Left kidney (tissue), 2 donors: Measurements from ENCODE around the gene OR6N1. TPM values are rescaled to one million over a fixed set of nuclear protein-coding genes. Genes with fewer than 3 reads are reported as not detected.

Experiments
- DNase-seq: peaks from one replicate; pipeline ENCODE4 v3.0.0-alpha.2; 2013
- polyA plus RNA-seq: library from polyadenylated mRNA; unstranded; fragments of 120-200 nt; gene quantifications from one replicate; pipeline ENCODE4 v1.2.1, GENCODE V29; 2013; ENCODE audit not compliant: insufficient read length

The OR6N1 gene
- polyA plus RNA-seq, 1 donor: not detected

DNA sequence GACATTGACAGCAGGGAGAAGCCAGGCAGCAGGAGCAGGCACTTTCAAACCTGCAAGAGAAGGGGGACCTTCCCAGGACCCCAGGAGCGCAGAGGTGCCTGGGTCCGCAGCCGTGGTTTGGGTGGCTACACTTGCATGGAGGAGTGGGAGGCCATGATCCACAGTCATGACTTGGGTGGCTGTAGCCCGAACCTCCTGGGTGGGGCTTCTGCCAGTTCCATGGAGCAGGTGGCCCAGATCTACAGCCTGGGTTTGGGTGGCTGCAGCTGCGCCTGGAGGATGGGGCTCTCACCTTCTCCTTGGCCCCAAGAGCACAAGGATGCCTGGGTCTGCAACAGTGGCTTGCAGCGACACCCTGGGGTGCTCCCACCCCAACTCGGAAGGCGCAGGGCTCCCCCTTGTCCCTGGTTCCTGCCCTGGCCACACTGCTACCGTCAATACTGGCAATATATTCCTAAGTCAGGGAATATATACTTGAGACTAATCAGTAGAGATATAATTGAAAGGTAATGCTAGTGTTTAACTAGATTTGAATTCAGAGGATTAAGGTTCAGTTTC lies 19.8 kb downstream of the OR6N1 start:
- DNase-seq: no peak

DNA sequence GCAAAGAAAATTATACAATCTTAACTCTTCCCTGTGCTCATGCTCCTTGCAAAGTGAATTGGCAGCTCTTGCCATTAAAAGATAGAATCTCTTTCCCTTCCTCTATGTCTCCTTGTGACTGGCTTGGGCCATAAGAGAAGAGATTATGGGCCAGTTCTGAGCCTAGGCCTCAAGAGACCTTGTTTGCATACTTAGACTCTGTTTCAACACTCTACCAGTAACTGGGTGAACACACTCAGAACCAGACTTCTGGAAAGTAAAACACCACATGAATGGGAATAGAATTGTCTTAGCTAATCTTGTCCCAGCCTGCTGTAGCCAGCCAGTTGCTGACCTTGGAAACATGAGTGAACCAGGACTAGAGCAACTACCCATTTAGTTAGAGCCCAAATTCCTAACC lies 36.1 kb downstream of the OR6N1 start:
- DNase-seq: no peak

DNA sequence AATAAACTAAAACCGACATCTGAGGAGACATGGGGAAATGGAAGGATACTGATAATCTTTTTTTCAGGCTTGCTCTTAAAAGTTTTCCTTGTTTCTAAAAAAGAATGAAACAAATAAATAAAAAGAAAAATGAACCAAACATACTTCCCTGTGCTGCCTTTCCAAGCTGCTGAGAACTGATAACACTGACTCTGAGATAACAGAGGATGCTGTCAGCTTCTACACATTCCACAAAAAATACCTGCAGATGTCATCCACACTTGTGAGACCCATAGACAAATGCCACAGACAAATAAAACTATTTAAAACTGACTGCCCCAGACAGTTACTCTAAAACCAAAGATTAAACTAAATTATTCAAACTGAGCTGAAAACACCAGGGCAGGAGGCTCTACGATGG lies 39.5 kb downstream of the OR6N1 start:
- DNase-seq: no peak

DNA sequence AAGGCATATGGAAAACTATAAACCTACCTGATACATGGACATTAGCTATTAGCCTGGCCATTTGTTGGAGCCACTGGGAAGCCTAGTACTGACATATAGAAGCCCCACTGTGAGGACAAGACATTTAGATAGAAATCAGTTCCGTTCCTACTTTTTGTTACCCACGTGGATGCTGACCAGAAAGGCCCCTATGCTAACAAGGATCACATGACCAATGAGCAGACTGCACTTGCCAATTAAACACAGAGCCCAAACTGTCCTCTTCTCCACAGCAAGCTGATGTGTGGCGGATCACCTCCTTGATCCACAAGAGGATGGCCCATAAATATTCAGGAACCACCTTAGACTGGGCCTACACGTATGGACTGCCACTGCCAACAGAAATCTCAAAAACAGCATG lies 40.3 kb downstream of the OR6N1 start:
- no peak for DNase-seq

DNA sequence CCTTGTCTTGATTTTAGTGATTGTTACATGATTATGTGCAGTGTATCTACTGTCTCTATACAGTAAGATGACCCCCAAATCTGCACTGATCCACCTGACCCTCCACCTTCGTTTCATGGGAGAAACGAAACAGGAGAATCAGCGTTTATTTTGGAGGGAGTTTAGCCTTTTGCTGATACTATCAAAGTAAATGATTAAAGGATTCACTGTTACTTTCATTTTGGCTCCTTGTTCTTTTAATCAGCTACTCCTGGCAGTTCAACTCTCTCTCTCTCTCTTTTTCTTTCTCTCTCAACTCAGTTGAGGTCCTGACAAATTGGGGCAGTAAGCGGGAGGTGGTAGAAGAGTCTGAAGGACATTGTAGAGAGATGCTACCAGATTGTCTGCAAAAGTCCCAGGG lies 41.5 kb downstream of the OR6N1 start:
- no peak for DNase-seq

DNA sequence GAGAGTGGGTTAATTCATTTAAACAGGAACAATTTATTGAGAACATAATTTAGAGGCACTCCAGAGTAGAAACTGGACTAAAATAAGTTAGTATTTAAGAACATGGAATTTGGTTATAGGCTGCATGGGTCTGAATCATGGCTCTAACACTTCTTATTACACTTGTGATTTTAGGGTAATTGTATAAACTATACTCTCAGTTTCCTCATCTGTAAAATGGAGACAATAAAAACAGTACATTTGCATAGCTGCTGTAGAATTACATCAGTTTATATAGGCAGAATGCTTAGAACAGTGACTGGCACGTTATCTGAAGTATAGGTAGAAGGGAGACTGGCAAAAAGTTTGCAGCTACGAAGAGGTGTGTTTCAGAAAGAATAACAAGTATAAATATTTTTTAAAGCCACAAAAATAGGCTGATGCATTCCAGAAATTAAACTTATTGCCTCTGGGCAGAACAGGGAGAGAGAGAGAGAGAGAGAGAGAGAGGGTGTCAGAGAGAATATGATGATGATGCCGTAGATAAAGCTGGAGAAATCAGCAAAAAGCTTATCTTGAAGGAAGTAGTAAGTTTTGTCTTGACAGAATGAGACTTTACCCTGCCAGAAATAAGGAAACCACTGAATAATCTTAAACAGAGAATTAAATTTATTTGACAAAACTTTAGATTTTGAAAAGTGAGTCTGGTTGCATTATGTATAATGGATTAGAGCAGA lies 43.3 kb downstream of the OR6N1 start:
- DNase-seq: no peak

DNA sequence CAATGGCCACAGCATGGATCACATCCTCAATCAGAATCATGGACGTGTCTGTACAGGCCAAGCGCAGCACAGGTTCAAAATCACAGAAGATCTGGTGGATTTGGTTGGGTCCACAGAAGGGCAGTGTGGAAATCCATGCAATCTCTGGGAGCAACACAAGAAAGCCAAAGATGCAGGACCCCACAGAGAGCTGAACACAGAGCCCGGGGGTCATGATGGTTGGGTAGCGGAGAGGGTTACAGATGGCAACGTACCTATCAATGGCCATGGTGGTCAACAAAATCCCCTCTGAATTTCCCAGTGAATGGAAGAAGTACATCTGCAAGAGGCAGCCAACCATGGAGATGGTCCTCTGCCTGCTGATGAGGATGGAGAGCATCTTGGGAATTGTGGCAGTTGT lies 47.6 kb downstream of the OR6N1 start:
- no peak for DNase-seq

DNA sequence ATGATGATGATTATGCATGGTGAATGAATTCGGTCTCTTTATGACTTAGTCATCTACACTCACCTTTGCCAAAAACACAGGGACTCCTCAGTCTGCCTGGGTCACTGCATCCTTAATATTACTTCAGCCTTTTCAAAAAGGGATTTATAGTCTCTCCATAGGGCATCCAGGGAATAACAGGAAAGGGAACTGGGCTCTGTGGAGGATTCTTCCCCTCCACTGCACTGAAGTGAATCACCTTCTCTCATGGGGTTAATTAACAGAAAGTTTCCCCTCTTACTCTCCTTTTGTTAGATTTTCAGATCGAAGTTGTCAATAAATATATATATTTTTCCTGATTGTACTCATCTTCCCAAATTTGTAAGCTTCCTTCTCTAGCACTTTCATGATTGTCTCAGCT lies 51.4 kb downstream of the OR6N1 start, which contains the start of gene OR6K3:
TSS of gene OR6K3 (minus strand) at position 101 of the 400 bp plus-strand sequence. CDS start 2,605 bp downstream, outside the sequence.
- DNase-seq: no peak

DNA sequence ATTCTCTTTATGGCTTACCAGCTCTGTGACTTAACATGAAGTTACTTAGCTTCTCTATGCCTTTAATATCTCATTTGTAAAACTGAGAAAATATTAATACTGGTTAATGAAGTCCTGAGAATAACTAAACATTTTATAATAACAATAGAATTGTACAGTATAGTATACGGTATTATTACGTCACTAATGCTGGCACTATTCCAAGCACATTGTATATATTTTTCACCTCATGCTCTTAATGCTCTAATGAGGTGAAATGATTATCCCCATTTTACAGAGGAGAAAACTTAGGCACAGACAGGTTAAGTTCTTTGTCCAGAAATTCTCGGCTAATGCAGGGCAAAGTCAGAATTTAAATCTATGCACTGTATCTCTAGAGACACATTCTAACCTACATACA lies 52.3 kb downstream of the OR6N1 start:
- DNase-seq: no peak

DNA sequence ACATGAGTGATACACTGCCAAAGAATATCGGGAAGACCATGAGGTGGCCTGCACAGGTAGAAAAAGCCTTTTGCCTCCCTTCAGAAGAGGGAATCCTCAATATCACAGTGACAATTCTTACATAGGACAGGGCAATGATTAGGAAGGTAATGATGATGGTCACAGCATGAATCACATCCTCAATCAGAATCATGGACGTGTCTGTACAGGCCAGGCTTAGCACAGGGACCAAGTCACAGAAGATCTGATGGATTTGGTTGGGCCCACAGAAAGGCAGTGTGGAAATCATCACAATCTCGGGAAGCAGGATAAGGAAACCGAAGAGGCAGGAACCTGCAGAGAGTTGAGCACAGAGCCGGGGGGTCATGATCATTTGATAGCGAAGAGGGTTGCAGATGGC lies 54.7 kb downstream of the OR6N1 start:
- no peak for DNase-seq

DNA sequence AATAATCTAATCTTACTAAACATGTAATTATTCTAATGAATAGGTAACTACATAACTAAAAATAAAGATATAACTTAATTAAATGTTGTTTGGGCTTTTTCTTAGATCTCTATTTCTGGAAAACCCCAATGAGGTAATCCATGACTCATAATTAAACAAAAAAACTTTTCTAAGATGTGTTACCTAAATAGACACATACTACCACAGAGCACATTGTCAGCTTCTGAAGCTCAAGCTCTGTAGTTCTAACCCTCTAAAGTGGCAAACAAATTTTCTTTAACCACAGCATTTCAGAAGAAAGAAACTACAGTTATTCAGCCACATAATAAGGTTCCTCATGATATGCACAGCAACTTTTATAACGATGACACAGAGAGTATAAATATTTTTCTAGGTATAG lies 55.7 kb downstream of the OR6N1 start:
- no peak for DNase-seq

DNA sequence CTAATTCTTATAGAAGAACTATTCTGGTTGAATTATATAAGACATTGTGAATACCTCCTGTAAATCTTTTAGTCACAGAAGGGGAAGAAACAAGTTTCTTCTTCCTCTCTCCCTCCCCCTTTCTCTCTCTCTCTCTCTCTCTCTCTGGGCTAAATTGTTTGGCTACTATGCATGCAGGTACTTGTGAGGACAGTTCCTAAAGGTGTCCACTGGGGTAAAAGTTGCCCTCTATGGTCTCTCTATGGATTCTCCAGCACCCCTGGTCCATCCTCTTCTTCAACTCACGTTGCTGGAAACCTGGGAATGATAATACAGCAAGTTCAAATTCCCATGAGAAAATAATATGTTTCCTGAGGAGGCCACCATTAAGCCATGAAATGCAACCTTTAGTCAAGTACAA lies 57.2 kb downstream of the OR6N1 start:
- DNase-seq: no peak

Other genes starting within 250 kb of the OR6N1 start
- 0.15 TPM for gene OR6Y1, start 217.8 kb downstream of the OR6N1 start, polyA plus RNA-seq
- gene OR6P1, start 201.6 kb downstream of the OR6N1 start, polyA plus RNA-seq: not detected
- not detected for gene OR10X1, start 192.3 kb downstream of the OR6N1 start, polyA plus RNA-seq
- gene OR10Z1, start 166.9 kb downstream of the OR6N1 start, polyA plus RNA-seq: 0.05 TPM
- 0.90 TPM for gene SPTA1, start 85.5 kb downstream of the OR6N1 start, polyA plus RNA-seq
- not detected for gene OR6K2, start 71.5 kb downstream of the OR6N1 start, polyA plus RNA-seq
- gene OR6K3, start 51.5 kb downstream of the OR6N1 start, polyA plus RNA-seq: 0.10 TPM
- gene OR6K6, start 17.5 kb downstream of the OR6N1 start, polyA plus RNA-seq: not detected
- not detected for gene OR6N2, start 9.0 kb upstream of the OR6N1 start, polyA plus RNA-seq
- 2.5 TPM for gene MNDA, start 59.2 kb upstream of the OR6N1 start, polyA plus RNA-seq
- 0.15 TPM for gene PYHIN1, start 159.4 kb upstream of the OR6N1 start, polyA plus RNA-seq
- gene IFI16, start 237.7 kb upstream of the OR6N1 start, polyA plus RNA-seq: 55.4 TPM